ENCODE measurements around the gene NUP205.

NUP205 gene

GRCh38 chr7:135557455-135558336 is at the start of gene NUP205:
Gene NUP205 (plus strand): TSS chr7:135557917. CDS start chr7:135557945, 28 bp downstream.
- DNase-seq: peak; percentile 74 to 79

- DNase-seq: peak; percentile 14 to 28
Observed at GRCh38 chr7:135508883-135509588, 48.7 kb upstream of the NUP205 start.

- DNase-seq: no peak
Observed at GRCh38 chr7:135509589-135509838, 48.2 kb upstream of the NUP205 start.

- DNase-seq: peak; percentile 95 to 96
Observed at GRCh38 chr7:135509839-135510591, 47.7 kb upstream of the NUP205 start, which contains the start of gene CNOT4. Gene CNOT4 (minus strand): TSS chr7:135510102. CDS start chr7:135438331, 71,771 bp downstream.

- DNase-seq: no peak
Observed at GRCh38 chr7:135510592-135511183, 47.0 kb upstream of the NUP205 start.

GRCh38 chr7:135512135-135512887 is 45.4 kb upstream of the NUP205 start:
- DNase-seq: peak in 1 of 2 donors; percentile 20

- DNase-seq: no peak
Observed at GRCh38 chr7:135514856-135515255, 42.9 kb upstream of the NUP205 start.

- no peak for DNase-seq
Observed at GRCh38 chr7:135517060-135517459, 40.7 kb upstream of the NUP205 start.

GRCh38 chr7:135518748-135519147 is 39.0 kb upstream of the NUP205 start:
- no peak for DNase-seq

GRCh38 chr7:135519233-135519688 is 38.5 kb upstream of the NUP205 start:
- DNase-seq: no peak

GRCh38 chr7:135519871-135520270 is 37.8 kb upstream of the NUP205 start:
- DNase-seq: no peak

GRCh38 chr7:135522509-135522908 is 35.2 kb upstream of the NUP205 start:
- no peak for DNase-seq

GRCh38 chr7:135523146-135523545 is 34.6 kb upstream of the NUP205 start:
- no peak for DNase-seq

- no peak for DNase-seq
Observed at GRCh38 chr7:135525426-135525825, 32.3 kb upstream of the NUP205 start.

GRCh38 chr7:135527025-135527424 is 30.7 kb upstream of the NUP205 start:
- DNase-seq: no peak

- DNase-seq: no peak
Observed at GRCh38 chr7:135536150-135536549, 21.6 kb upstream of the NUP205 start.

- no peak for DNase-seq
Observed at GRCh38 chr7:135537453-135537852, 20.3 kb upstream of the NUP205 start.

GRCh38 chr7:135537905-135538304 is 19.8 kb upstream of the NUP205 start:
- no peak for DNase-seq

GRCh38 chr7:135538376-135538775 is 19.3 kb upstream of the NUP205 start:
- DNase-seq: no peak

- no peak for DNase-seq
Observed at GRCh38 chr7:135539629-135540028, 18.1 kb upstream of the NUP205 start.

- no peak for DNase-seq
Observed at GRCh38 chr7:135541029-135541428, 16.7 kb upstream of the NUP205 start.

GRCh38 chr7:135550196-135550595 is 7.5 kb upstream of the NUP205 start:
- no peak for DNase-seq

Data from stimulated activated CD4-positive, alpha-beta T cell treated with anti-CD3 and anti-CD28 coated beads, Interleukin-2, amount 100 ng/mL, for 24 hours (primary cell).